Left lung (tissue), 10 donors: Measurements from ENCODE around the gene NT5DC4. TPM values are rescaled to one million over a fixed set of nuclear protein-coding genes. Genes with fewer than 3 reads are reported as not detected.

Experiments used
- ATAC-seq: fragments of 200-7000 bp; cut with Tn5 transposase; one replicate; pipeline ENCODE4 v1.9.1; 2020; ENCODE audit warnings: moderate library complexity
- DNase-seq, 4 donors: peaks; one replicate each; pipeline ENCODE4 v3.0.0-alpha.2; 2013 to 2020
- H3K27ac ChIP-seq, 2 donors: fragments of 200-600 bp; sonication (generic) in 1 of 2; one replicate each; pipeline versions ENCODE4 v1.5.0 to v1.8.0; 2020 to 2021
- H3K27me3 ChIP-seq, 2 donors: fragments of 200-600 bp; sonication (generic) in 1 of 2; one replicate each; pipeline versions ENCODE4 v1.5.0 to v1.8.0; 2020 to 2021
- H3K36me3 ChIP-seq, 2 donors: fragments of 200-600 bp; sonication (generic) in 1 of 2; one replicate each; pipeline versions ENCODE4 v1.5.0 to v1.8.0; 2020 to 2021
- H3K4me1 ChIP-seq, 2 donors: fragments of 200-600 bp; one replicate each; pipeline ENCODE4 v1.8.0; 2021
- H3K4me3 ChIP-seq, 2 donors: fragments of 200-600 bp; sonication (generic) in 1 of 2; one replicate each; pipeline versions ENCODE4 v1.5.0 to v1.8.0; 2020 to 2021; ENCODE audit warnings: mild to moderate bottlenecking in 1 of 2
- H3K9me3 ChIP-seq, 2 donors: fragments of 200-600 bp; sonication (generic) in 1 of 2; one replicate each; pipeline versions ENCODE4 v1.5.0 to v1.8.0; 2020 to 2021
- CTCF ChIP-seq, 2 donors: fragments of 200-600 bp; sonication (generic) in 1 of 2; IDR thresholded peaks; one replicate each; pipeline versions ENCODE4 v1.5.0 to v1.8.0; 2021; ENCODE audit warnings: antibody characterized with exemption in 2 of 2
- intact Hi-C, 2 donors: fragments of 100-400 bp; cut with DNase I; formaldehyde crosslinking; loops; one replicate each; pipeline versions ENCODE4 v1.11.2 to v1.14.2; 2022
- polyA plus RNA-seq, 6 donors: library from polyadenylated mRNA; unstranded; fragments of 120-200 nt; gene quantifications; one replicate each; pipeline ENCODE4 v1.2.1, GENCODE V29; 2013; ENCODE audit not compliant: insufficient read length in 6 of 6
- total RNA-seq, 2 donors: library from RNA; stranded (reverse); fragmentation: NEBNext Ultra II Directional; extraction: Animal tissue kit (Norgen Biotek cat#: 25700); gene quantifications; one replicate each; pipeline ENCODE4 v1.2.1, GENCODE V29; 2021
- donor health status: DM: no; HTN: yes; CAD: no.
- donor health status: DM: no; HTN: no; CAD: no.

Gene NT5DC4
- total and polyA plus RNA-seq, 8 donors = 0.08 to 1.1 (median 0.38) TPM; not detected in 4

GRCh38 chr2:112728029-112728362 lies 7.2 kb downstream of the NT5DC4 start:
- TF ChIP-seq CTCF (IDR thresholded peaks at IDR 0.05) = no peak
- Histone ChIP-seq H3K27me3 (no peaks in the 10 kb centered on the region), H3K9me3 (no peaks in the 10 kb centered on the region), H3K4me1 (peaks cover 0 to 42% of the 10 kb centered on the region in 2 donors), H3K4me3 (no peak overlapping the region), H3K27ac (no peak overlapping the region), H3K36me3 (no peaks in the 10 kb centered on the region)
- intact Hi-C loops = loop anchor here (5.0 to 10.0 kb wide), 3 partner anchors 106 to 131 kb away; no protein-coding TSS in a partner anchor
- DNase-seq (no peak), ATAC-seq (no peak)

- H3K4me1 ChIP-seq = peaks cover 0 to 42% of the 10 kb centered on the region in 2 donors
- peak overlapping the region in 1 of 2 donors; percentile 4 for H3K27ac ChIP-seq
- DNase-seq (peak in 1 of 4 donors; percentile 71), ATAC-seq (no peak)
- no peaks in the 10 kb centered on the region for H3K27me3 ChIP-seq
- no peaks in the 10 kb centered on the region for H3K9me3 ChIP-seq
- no peaks in the 10 kb centered on the region for H3K36me3 ChIP-seq
- intact Hi-C loops = loop anchor here (5.0 to 10.0 kb wide), 3 partner anchors 106 to 131 kb away; no protein-coding TSS in a partner anchor
- no peak for TF ChIP-seq CTCF (IDR thresholded peaks at IDR 0.05)
- H3K4me3 ChIP-seq = no peak overlapping the region
Measured at GRCh38 chr2:112728378-112729175, 7.8 kb downstream of the NT5DC4 start.

GRCh38 chr2:112730216-112730615 lies 9.4 kb downstream of the NT5DC4 start:
- intact Hi-C loops = no loop called here
- ATAC-seq = no peak

GRCh38 chr2:112730791-112731190 lies 10.0 kb downstream of the NT5DC4 start:
- DNase-seq = no peak
- intact Hi-C loops = no loop called here

More at GRCh38 chr2:112730216-112730615, 9.4 kb downstream of the NT5DC4 start:
- H3K36me3 ChIP-seq = no peaks in the 10 kb centered on the region
- H3K27me3 ChIP-seq = no peaks in the 10 kb centered on the region
- no peak for DNase-seq
- no peak overlapping the region for H3K27ac ChIP-seq
- no peaks in the 10 kb centered on the region for H3K9me3 ChIP-seq
- H3K4me1 ChIP-seq = peaks cover 0 to 35% of the 10 kb centered on the region in 2 donors
- TF ChIP-seq CTCF (IDR thresholded peaks at IDR 0.05) = no peak
- no peak overlapping the region for H3K4me3 ChIP-seq

More at GRCh38 chr2:112730791-112731190, 10.0 kb downstream of the NT5DC4 start:
- ATAC-seq = no peak
- no peaks in the 10 kb centered on the region for H3K36me3 ChIP-seq
- no peak overlapping the region for H3K27ac ChIP-seq
- peaks cover 0 to 35% of the 10 kb centered on the region in 2 donors for H3K4me1 ChIP-seq
- H3K9me3 ChIP-seq = no peaks in the 10 kb centered on the region
- TF ChIP-seq CTCF (IDR thresholded peaks at IDR 0.05) = no peak
- no peak overlapping the region for H3K4me3 ChIP-seq
- H3K27me3 ChIP-seq = no peaks in the 10 kb centered on the region
